Spinal cord (tissue), 10 donors: ENCODE results near the gene VTA1. TPM values are rescaled to one million over a fixed set of nuclear protein-coding genes. Genes with fewer than 3 reads are reported as not detected.

Source experiments
- DNase-seq, 6 donors: peaks; one replicate each; pipeline versions ENCODE4 v3.0.0 to v3.0.0-alpha.2; 2013 to 2015; ENCODE audit warnings: low spot score in 6 of 6, low read depth in 4 of 6
- H3K27ac ChIP-seq: one replicate; pipeline ENCODE4 v1.5.1; 2013; ENCODE audit warnings: low read depth, low read length, control low read depth
- H3K27me3 ChIP-seq: one replicate; pipeline ENCODE4 v1.6.1; 2013; ENCODE audit warnings: low read length; ENCODE audit not compliant: control insufficient read depth, insufficient read depth
- H3K36me3 ChIP-seq: one replicate; pipeline ENCODE4 v1.6.1; 2013; ENCODE audit warnings: low read length; ENCODE audit not compliant: control insufficient read depth, insufficient read depth
- H3K4me1 ChIP-seq: one replicate; pipeline ENCODE4 v1.6.1; 2013; ENCODE audit warnings: low read length; ENCODE audit not compliant: control insufficient read depth, insufficient read depth
- H3K4me3 ChIP-seq: one replicate; pipeline ENCODE4 v1.5.1; 2013; ENCODE audit warnings: low read depth, low read length, control low read depth
- H3K9me3 ChIP-seq: one replicate; pipeline ENCODE4 v1.6.1; 2013; ENCODE audit warnings: low read length; ENCODE audit not compliant: control insufficient read depth, insufficient read depth
- WGBS: methylation state at CpG from one replicate; pipeline ENCODE4 v1.1.5; 2013; ENCODE audit warnings: missing lambda C conversion rate; ENCODE audit not compliant: insufficient coverage; 5-methylcytosine and 5-hydroxymethylcytosine counted together
- polyA plus RNA-seq, 2 donors: library from polyadenylated mRNA; unstranded; fragments of 120-200 nt; gene quantifications; one replicate each; pipeline ENCODE4 v1.2.1, GENCODE V29; 2013; ENCODE audit not compliant: insufficient read length in 2 of 2
- total RNA-seq, 2 donors: library from RNA; depleted of rRNA in 1 of 2; stranded (reverse); fragments of 120-200 nt in 1 of 2; fragments of >200 nt in 1 of 2; gene quantifications; one replicate each; pipeline versions ENCODE4 v1.2.3 to v1.2.4, GENCODE V29; 2013 to 2014
- donor health status: healthy.

Gene VTA1
- total and polyA plus RNA-seq, 4 donors: 59.8 to 102 (median 88.4) TPM

GRCh38 chr6:142165227-142165626 is 18.2 kb downstream of the VTA1 start:
- Histone ChIP-seq H3K9me3 (no peaks in the 10 kb centered on the region), H3K36me3 (peaks cover 3% of the 10 kb centered on the region), H3K4me3 (no peak overlapping the region), H3K27ac (no peak overlapping the region), H3K27me3 (no peaks in the 10 kb centered on the region), H3K4me1 (no peaks in the 10 kb centered on the region)
- 100% methylated on average over 1 of the region's 4 CpGs for WGBS
- DNase-seq: no peak

- Histone ChIP-seq H3K27ac (no peak overlapping the region), H3K4me1 (no peaks in the 10 kb centered on the region), H3K27me3 (no peaks in the 10 kb centered on the region), H3K4me3 (no peak overlapping the region), H3K9me3 (no peaks in the 10 kb centered on the region), H3K36me3 (peaks cover 7% of the 10 kb centered on the region)
- WGBS: 100% methylated on average over 1 of the region's 3 CpGs
- no peak for DNase-seq
Measured at GRCh38 chr6:142167071-142167470, 20.0 kb downstream of the VTA1 start.

- Histone ChIP-seq H3K4me3 (no peak overlapping the region), H3K9me3 (no peaks in the 10 kb centered on the region)
Measured at GRCh38 chr6:142167486-142167885, 20.4 kb downstream of the VTA1 start.

GRCh38 chr6:142171351-142171750 is 24.3 kb downstream of the VTA1 start:
- peaks cover 12% of the 10 kb centered on the region for H3K36me3 ChIP-seq
- no peak for DNase-seq
- no peak overlapping the region for H3K27ac ChIP-seq
- no peaks in the 10 kb centered on the region for H3K27me3 ChIP-seq
- no peaks in the 10 kb centered on the region for H3K9me3 ChIP-seq
- no peak overlapping the region for H3K4me3 ChIP-seq
- H3K4me1 ChIP-seq: no peaks in the 10 kb centered on the region

More at GRCh38 chr6:142167486-142167885, 20.4 kb downstream of the VTA1 start:
- Histone ChIP-seq H3K27ac (no peak overlapping the region), H3K27me3 (no peaks in the 10 kb centered on the region), H3K4me1 (no peaks in the 10 kb centered on the region), H3K36me3 (peaks cover 7% of the 10 kb centered on the region)
- WGBS: no CpG with 5 or more reads among the region's 2 CpGs
- DNase-seq: no peak

GRCh38 chr6:142172758-142173157 is 25.7 kb downstream of the VTA1 start:
- Histone ChIP-seq H3K4me3 (no peak overlapping the region), H3K36me3 (peaks cover 9% of the 10 kb centered on the region), H3K27ac (no peak overlapping the region), H3K4me1 (no peaks in the 10 kb centered on the region), H3K9me3 (no peaks in the 10 kb centered on the region), H3K27me3 (no peaks in the 10 kb centered on the region)
- DNase-seq: no peak

- H3K9me3 ChIP-seq: peaks cover 6% of the 10 kb centered on the region
- H3K4me1 ChIP-seq: no peaks in the 10 kb centered on the region
- peaks cover 9% of the 10 kb centered on the region for H3K36me3 ChIP-seq
- DNase-seq: no peak
- no peak overlapping the region for H3K4me3 ChIP-seq
- 100% methylated on average over 1 of the region's 3 CpGs for whole genome bisulfite sequencing
- no peaks in the 10 kb centered on the region for H3K27me3 ChIP-seq
- H3K27ac ChIP-seq: no peak overlapping the region
Measured at GRCh38 chr6:142173980-142174379, 26.9 kb downstream of the VTA1 start.

GRCh38 chr6:142174703-142175102 is 27.6 kb downstream of the VTA1 start:
- peaks cover 9% of the 10 kb centered on the region for H3K36me3 ChIP-seq
- H3K4me1 ChIP-seq: no peaks in the 10 kb centered on the region
- 98% methylated on average over 4 of the region's 6 CpGs for WGBS
- no peak overlapping the region for H3K4me3 ChIP-seq
- peaks cover 6% of the 10 kb centered on the region for H3K9me3 ChIP-seq
- no peak for DNase-seq
- no peaks in the 10 kb centered on the region for H3K27me3 ChIP-seq
- no peak overlapping the region for H3K27ac ChIP-seq

GRCh38 chr6:142178129-142178528 is 31.1 kb downstream of the VTA1 start:
- no peak for DNase-seq
- Histone ChIP-seq H3K27me3 (no peaks in the 10 kb centered on the region), H3K27ac (no peak overlapping the region), H3K9me3 (peaks cover 6% of the 10 kb centered on the region), H3K4me3 (no peak overlapping the region), H3K36me3 (peaks cover 5% of the 10 kb centered on the region), H3K4me1 (no peaks in the 10 kb centered on the region)

GRCh38 chr6:142182004-142182403 is 34.9 kb downstream of the VTA1 start:
- no peak for DNase-seq
- H3K9me3 ChIP-seq: peaks cover 6% of the 10 kb centered on the region
- H3K36me3 ChIP-seq: no peaks in the 10 kb centered on the region
- no peaks in the 10 kb centered on the region for H3K27me3 ChIP-seq
- H3K4me3 ChIP-seq: no peak overlapping the region
- H3K27ac ChIP-seq: no peak overlapping the region
- H3K4me1 ChIP-seq: no peaks in the 10 kb centered on the region

- Histone ChIP-seq H3K27me3 (no peaks in the 10 kb centered on the region), H3K27ac (no peak overlapping the region), H3K4me1 (no peaks in the 10 kb centered on the region), H3K36me3 (no peaks in the 10 kb centered on the region), H3K9me3 (peaks cover 2% of the 10 kb centered on the region), H3K4me3 (no peak overlapping the region)
- DNase-seq: no peak
- WGBS: no CpG with 5 or more reads among the region's 1 CpG
Measured at GRCh38 chr6:142183351-142183750, 36.3 kb downstream of the VTA1 start.
